GM18861 (cell line): Measurements from ENCODE around the gene SVEP1.
"Not testable (repeated sequence)": the region's sequence is repeated elsewhere in the genome, so short reads cannot be mapped to it uniquely, and the experiment has no call there.

Experiments used
- ATAC-seq: cut with Tn5 transposase; IDR thresholded peaks from one replicate; pipeline ENCODE4 v1.9.1; 2021; ENCODE audit not compliant: unreplicated experiment

SVEP1 gene

GRCh38 chr9:110383491-110383890 lies 196.1 kb downstream of the SVEP1 start:
- ATAC-seq = no peak

- ATAC-seq = no peak
Measured at GRCh38 chr9:110382731-110383130, 196.8 kb downstream of the SVEP1 start.

- no peak for ATAC-seq
Measured at GRCh38 chr9:110371411-110372007, 208.0 kb downstream of the SVEP1 start.

GRCh38 chr9:110370315-110370714 lies 209.2 kb downstream of the SVEP1 start:
- ATAC-seq = no peak

- no peak for ATAC-seq
Measured at GRCh38 chr9:110364451-110364850, 215.1 kb downstream of the SVEP1 start.

GRCh38 chr9:110358992-110359391 lies 220.5 kb downstream of the SVEP1 start:
- ATAC-seq = not testable (repeated sequence)

GRCh38 chr9:110357505-110357904 lies 222.0 kb downstream of the SVEP1 start:
- ATAC-seq = no peak

GRCh38 chr9:110356639-110357395 lies 222.7 kb downstream of the SVEP1 start:
- no peak for ATAC-seq

GRCh38 chr9:110355911-110356310 lies 223.6 kb downstream of the SVEP1 start:
- ATAC-seq = no peak

- ATAC-seq = no peak
Measured at GRCh38 chr9:110351009-110351467, 228.5 kb downstream of the SVEP1 start.

- ATAC-seq = no peak
Measured at GRCh38 chr9:110346325-110346724, 233.2 kb downstream of the SVEP1 start.

GRCh38 chr9:110344821-110345220 lies 234.7 kb downstream of the SVEP1 start:
- ATAC-seq = no peak

GRCh38 chr9:110343551-110343950 lies 236.0 kb downstream of the SVEP1 start:
- ATAC-seq = no peak

- ATAC-seq = no peak
Measured at GRCh38 chr9:110340306-110340705, 239.2 kb downstream of the SVEP1 start.

GRCh38 chr9:110338143-110338542 lies 241.4 kb downstream of the SVEP1 start:
- no peak for ATAC-seq

- ATAC-seq = no peak
Measured at GRCh38 chr9:110337727-110338126, 241.8 kb downstream of the SVEP1 start, which contains the start of gene TXNDC8. Gene TXNDC8, minus strand, starts transcription at chr9:110337863.

GRCh38 chr9:110336363-110336762 lies 243.2 kb downstream of the SVEP1 start:
- ATAC-seq = no peak

- no peak for ATAC-seq
Measured at GRCh38 chr9:110334871-110335270, 244.7 kb downstream of the SVEP1 start.

- peak; percentile 65 for ATAC-seq
Measured at GRCh38 chr9:110334183-110334582, 245.4 kb downstream of the SVEP1 start.

- ATAC-seq = no peak
Measured at GRCh38 chr9:110332766-110333165, 246.8 kb downstream of the SVEP1 start.

- ATAC-seq = no peak
Measured at GRCh38 chr9:110330484-110331105, 248.9 kb downstream of the SVEP1 start.

- ATAC-seq = no peak
Measured at GRCh38 chr9:110329639-110330230, 249.8 kb downstream of the SVEP1 start.
